GM12878 (cell line): ENCODE results near the gene ERC1. TPM values are rescaled to one million over a fixed set of nuclear protein-coding genes. Genes with fewer than 3 reads are reported as not detected.

Experiments
- ATAC-seq: fragments of 200-7000 bp; cut with Tn5 transposase; 3 replicates; pipeline ENCODE4 v1.9.1; 2020; ENCODE audit warnings: mild to moderate bottlenecking, moderate library complexity
- BruUV-seq: library from RNA; stranded (reverse); fragments of 400-500 nt; replicated peaks from 2 replicates; lab custom pipeline; 2021; lab: Mats Ljungman, UMichigan
- CTCF ChIA-PET: fragments of 300-600 bp; sonication (Branson Sonifier 250); formaldehyde crosslinking; extraction: SDS; loops from one replicate; lab custom pipeline; 2021; ENCODE audit warnings: inconsistent platforms; lab: Yijun Ruan, JAX
- POLR2A ChIA-PET: fragments of 350-600 bp; formaldehyde crosslinking; extraction: SDS; loops from one replicate; lab custom pipeline; 2021; ENCODE audit warnings: inconsistent platforms; lab: Charles Lee
- RAD21 ChIA-PET: fragments of 300-600 bp; sonication (Branson Sonifier 250); formaldehyde crosslinking; loops from one replicate; lab custom pipeline; 2023; ENCODE audit warnings: antibody characterized with exemption; ENCODE audit not compliant: unreplicated experiment; lab: Charles Lee
- SMC1A ChIA-PET: fragments of 300-600 bp; sonication (Branson Sonifier 250); formaldehyde crosslinking; loops from one replicate; lab custom pipeline; 2023; ENCODE audit not compliant: unreplicated experiment, uncharacterized antibody; lab: Charles Lee
- DNase-seq: peaks from one replicate; pipeline ENCODE4 v3.0.0-alpha.2; 2011; ENCODE audit warnings: low read depth, low spot score
- FAIRE-seq: peaks from 3 replicates; lab custom pipeline; 2011; peaks lifted over from hg19 to GRCh38; lab: Jason Lieb, UNC
- H2AFZ ChIP-seq: 2 replicates; pipeline ENCODE4 v1.6.0; 2011; ENCODE audit warnings: low read depth, low read length, control low read depth; ENCODE audit not compliant: control insufficient read depth
- H3K27ac ChIP-seq: 2 replicates; pipeline ENCODE4 v1.5.1; 2011; ENCODE audit warnings: control low read depth; ENCODE audit not compliant: control insufficient read depth, insufficient read depth
- H3K27me3 ChIP-seq, 2 experiments: replicated peaks in 1 of 2; 2 replicates each; pipeline versions ENCODE4 v1.6.0 to v1.6.1; 2011; ENCODE audit warnings: low read length in 1 of 2; ENCODE audit not compliant: control insufficient read depth in 2 of 2, insufficient read depth in 2 of 2
- H3K36me3 ChIP-seq, 2 experiments: 2 replicates each; pipeline ENCODE4 v1.5.1; 2011; ENCODE audit warnings: low read length in 1 of 2; ENCODE audit not compliant: control insufficient read depth in 2 of 2, insufficient read depth in 2 of 2
- H3K4me1 ChIP-seq: 2 replicates; pipeline ENCODE4 v1.6.1; 2011; ENCODE audit warnings: mild to moderate bottlenecking, low read length, moderate library complexity, mixed read lengths; ENCODE audit not compliant: control insufficient read depth, insufficient read depth
- H3K4me2 ChIP-seq: 2 replicates; pipeline ENCODE4 v1.6.0; 2011; ENCODE audit warnings: control low read depth; ENCODE audit not compliant: control insufficient read depth, insufficient read depth
- H3K4me3 ChIP-seq: fragments of 200-600 bp; sonication (generic); 2 replicates; pipeline ENCODE4 v1.5.1; 2016
- H3K79me2 ChIP-seq: 2 replicates; pipeline ENCODE4 v1.6.0; 2011; ENCODE audit warnings: low read length; ENCODE audit not compliant: control insufficient read depth, insufficient read depth
- H3K9ac ChIP-seq: 2 replicates; pipeline ENCODE4 v1.8.0; 2011; ENCODE audit warnings: low read length, control low read depth, mixed read lengths; ENCODE audit not compliant: control insufficient read depth, insufficient read depth
- H3K9me3 ChIP-seq: replicated peaks from 3 replicates; pipeline ENCODE4 v1.5.1; 2011; ENCODE audit warnings: mild to moderate bottlenecking, low read length; ENCODE audit not compliant: control insufficient read depth, insufficient read depth
- H4K20me1 ChIP-seq: 2 replicates; pipeline ENCODE4 v1.6.0; 2011; ENCODE audit not compliant: control insufficient read depth, insufficient read depth
- FOXK2 ChIP-seq: fragments of 450-650 bp; IDR thresholded peaks from 2 replicates; pipeline ENCODE4 v1.6.1; 2017; ENCODE audit warnings: mild to moderate bottlenecking, moderate library complexity
- KDM1A ChIP-seq: fragments of 200-600 bp; sonication (generic); IDR thresholded peaks from 2 replicates; pipeline ENCODE4 v1.6.1; 2016; ENCODE audit warnings: borderline replicate concordance
- YY1 ChIP-seq: IDR thresholded peaks from 2 replicates; pipeline ENCODE4 v1.6.1; 2011; ENCODE audit warnings: low read depth, mild to moderate bottlenecking, low read length
- ZNF384 ChIP-seq: IDR thresholded peaks from 2 replicates; pipeline ENCODE4 v1.6.1; 2012; ENCODE audit warnings: low read depth, mild to moderate bottlenecking, low read length, improper control_type of control experiment, borderline replicate concordance
- ZZZ3 ChIP-seq: IDR thresholded peaks from 2 replicates; pipeline ENCODE4 v1.6.1; 2011; ENCODE audit warnings: low read depth; ENCODE audit not compliant: control insufficient read depth, insufficient read length
- WGBS: methylation state at CpG from one replicate; pipeline ENCODE4 v1.1.6; 2016; ENCODE audit warnings: low lambda C conversion rate; ENCODE audit not compliant: insufficient replicate concordance, insufficient coverage; ENCODE audit errors: missing lambda C conversion rate; 5-methylcytosine and 5-hydroxymethylcytosine counted together
- in situ Hi-C: fragments of 300-500 bp; cut with MboI; formaldehyde crosslinking; loops from 9 replicates; pipeline ENCODE4 v1.14.3; 2018; ENCODE audit warnings: mixed read lengths
- intact Hi-C: fragments of 100-400 bp; cut with micrococcal nuclease; formaldehyde crosslinking; loops from one replicate; pipeline ENCODE4 v1.14.2; 2022; ENCODE audit not compliant: unreplicated experiment
- polyA plus RNA-seq, 11 experiments: library from polyadenylated mRNA; depleted of rRNA in 4 of 11; unstranded in 6 of 11; stranded (reverse) in 5 of 11; fragments of >200 nt; fragmentation: Nextera tagmentation in 4 of 11; fragmentation: Illumina TruSeq in 1 of 11; extraction: Ambion mirVana in 4 of 11; extraction: Trizol in 1 of 11; gene quantifications; 1 replicate in 1 of 11; 2 replicates in 10 of 11; pipeline versions ENCODE4 v1.2.1 to v1.2.3, GENCODE V29; 2011 to 2016; ENCODE audit warnings: inconsistent platforms in 2 of 11, missing spikeins in 2 of 11, low read depth in 1 of 11
- total RNA-seq, 4 experiments: library from RNA; depleted of rRNA in 3 of 4; stranded (reverse); fragments of >200 nt in 3 of 4; fragmentation: Illumina TruSeq in 1 of 4; extraction: Trizol in 1 of 4; gene quantifications; 2 replicates each; pipeline versions ENCODE4 v1.2.1 to v1.2.3, GENCODE V29; 2013 to 2021
- TF ChIP-seq, protein P1 (sequence below): IDR thresholded peaks from 2 replicates; pipeline ENCODE4 v1.6.1; 2011; ENCODE audit warnings: mild to moderate bottlenecking, low read depth, low read length, moderate library complexity; ENCODE audit not compliant: insufficient replicate concordance

Gene ERC1
- total and polyA plus RNA-seq, 10 of the 15 experiments (the other 5 are each of a cell fraction or from before 2014, with no cell fraction given) = 0.75 to 8.0 (median 5.0) TPM

- 15% methylated on average over 3 of the region's 3 CpGs for WGBS
- BruUV-seq = no TSS peak
- Histone ChIP-seq H4K20me1 (no peaks in the 10 kb centered on the region), H2AFZ (no peak overlapping the region; the same call in 1 of the 2 replicates), H3K4me3 (no peak overlapping the region), H3K36me3 (no peaks in the 10 kb centered on the region), H3K79me2 (no peaks in the 10 kb centered on the region), H3K9me3 (no peaks in the 10 kb centered on the region; the same call in 2 of the 3 replicates), H3K4me2 (no peak overlapping the region), H3K4me1 (peaks cover 3% of the 10 kb centered on the region), H3K27me3 (no peaks in the 10 kb centered on the region), H3K9ac (no peak overlapping the region), H3K27ac (no peak overlapping the region)
- DNase-seq (no peak), ATAC-seq (no peak; the same call in 2 of the 3 replicates), FAIRE-seq (no peak)
- ChIA-PET POLR2A (interaction anchor here (1.9 kb wide), 1 partner anchor 21 kb away, joined by 4 read pairs; no protein-coding TSS in a partner anchor), SMC1A (interaction anchor here (1.0 to 1.5 kb wide), 3 partner anchors 17 to 25 kb away, joined by 3 to 4 read pairs (median 4); no protein-coding TSS in a partner anchor), RAD21 (interaction anchor here (1.0 to 1.2 kb wide), 2 partner anchors 23 to 328 kb away, joined by 3 to 4 read pairs; no protein-coding TSS in a partner anchor), CTCF (interaction anchor here (1.0 to 1.4 kb wide), 3 partner anchors 11 to 87 kb away, joined by 3 to 4 read pairs (median 3); no protein-coding TSS in a partner anchor)
- in situ Hi-C loops (no loop called here), intact Hi-C loops (no loop called here)
- TF ChIP-seq KDM1A = no peak
Observed at GRCh38 chr12:1445807-1446206, 454.8 kb downstream of the ERC1 start.

- H3K79me2 ChIP-seq = no peaks in the 10 kb centered on the region
- H3K9me3 ChIP-seq = no peaks in the 10 kb centered on the region; the same call in 2 of the 3 replicates
- no TSS peak for BruUV-seq
- no peak for FAIRE-seq
- H3K9ac ChIP-seq = no peak overlapping the region
- no peak for TF ChIP-seq FOXK2
- TF ChIP-seq, protein P1, sequence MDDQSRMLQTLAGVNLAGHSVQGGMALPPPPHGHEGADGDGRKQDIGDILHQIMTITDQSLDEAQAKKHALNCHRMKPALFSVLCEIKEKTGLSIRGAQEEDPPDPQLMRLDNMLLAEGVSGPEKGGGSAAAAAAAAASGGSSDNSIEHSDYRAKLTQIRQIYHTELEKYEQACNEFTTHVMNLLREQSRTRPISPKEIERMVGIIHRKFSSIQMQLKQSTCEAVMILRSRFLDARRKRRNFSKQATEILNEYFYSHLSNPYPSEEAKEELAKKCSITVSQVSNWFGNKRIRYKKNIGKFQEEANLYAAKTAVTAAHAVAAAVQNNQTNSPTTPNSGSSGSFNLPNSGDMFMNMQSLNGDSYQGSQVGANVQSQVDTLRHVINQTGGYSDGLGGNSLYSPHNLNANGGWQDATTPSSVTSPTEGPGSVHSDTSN = no peak
- TF ChIP-seq ZZZ3 = no peak
- no peak for TF ChIP-seq ZNF384
- TF ChIP-seq YY1 = no peak
- ATAC-seq = no peak
- SMC1A ChIA-PET = interaction anchor here (1.1 to 1.5 kb wide), 2 partner anchors 17 to 65 kb away, joined by 3 to 4 read pairs; no protein-coding TSS in a partner anchor
- H2AFZ ChIP-seq = no peak overlapping the region
- no peak for DNase-seq
- no peaks in the 10 kb centered on the region for H4K20me1 ChIP-seq
- in situ Hi-C loops = no loop called here
- WGBS = 68% methylated on average over 4 of the region's 4 CpGs
- CTCF ChIA-PET = no interaction called here
- POLR2A ChIA-PET = interaction anchor here (0.9 kb wide), 1 partner anchor 10 kb away, joined by 3 read pairs; no protein-coding TSS in a partner anchor
- no peaks in the 10 kb centered on the region for H3K27me3 ChIP-seq
- H3K4me1 ChIP-seq = peaks cover 3% of the 10 kb centered on the region
- intact Hi-C loops = no loop called here
- H3K36me3 ChIP-seq = no peaks in the 10 kb centered on the region
- RAD21 ChIA-PET = no interaction called here
- H3K4me3 ChIP-seq = no peak overlapping the region
- no peak overlapping the region for H3K4me2 ChIP-seq
- H3K27ac ChIP-seq = no peak overlapping the region
Observed at GRCh38 chr12:1448336-1448735, 457.3 kb downstream of the ERC1 start.
